H1 (cell line): ENCODE results near the gene KCNK3. TPM values are rescaled to one million over a fixed set of nuclear protein-coding genes. Genes with fewer than 3 reads are reported as not detected.

ENCODE experiments used
- MAFK ChIP-seq: IDR thresholded peaks from 2 replicates; pipeline ENCODE4 v1.6.1; 2012; ENCODE audit warnings: low read depth, mild to moderate bottlenecking, improper control_type of control experiment, low read length
- TAF1 ChIP-seq: IDR thresholded peaks from 2 replicates; pipeline ENCODE4 v1.6.1; 2011; ENCODE audit warnings: mild to moderate bottlenecking, low read depth, low read length
- polyA plus RNA-seq, 7 experiments: library from polyadenylated mRNA; depleted of rRNA in 3 of 7; stranded (reverse) in 5 of 7; unstranded in 2 of 7; fragments of >200 nt in 5 of 7; fragments of 200-250 nt in 2 of 7; gene quantifications; 1 replicate in 5 of 7; 2 replicates in 1 of 7; 4 replicates in 1 of 7; pipeline versions ENCODE4 v1.2.1 to v1.2.3, GENCODE V29; 2011 to 2013; ENCODE audit warnings: missing spikeins in 2 of 7, mixed read lengths in 2 of 7
- total RNA-seq: library from RNA; stranded (reverse); fragmentation: NEBNext Ultra II Directional; extraction: Animal tissue kit (Norgen Biotek cat#: 25700); gene quantifications from 2 replicates; pipeline ENCODE4 v1.2.1, GENCODE V29; 2021

The KCNK3 gene
- total and polyA plus RNA-seq, 2 of the 8 experiments (the other 6 are each of a cell fraction or from before 2014, with no cell fraction given) = 0.29 to 0.30 TPM

- no peak for TF ChIP-seq MAFK
- TF ChIP-seq TAF1 = no peak
- TF ChIP-seq, all 59 proteins: peak for 2
Observed at GRCh38 chr2:26720322-26721114, 28.0 kb downstream of the KCNK3 start (continued).
